NCI-H446 treated with DMSO at 0.1 percent for 48 hours (cell line): ENCODE measurements around the gene PARP8.
"Not testable (repeated sequence)": the region's sequence is repeated elsewhere in the genome, so short reads cannot be mapped to it uniquely, and the experiment has no call there.

Experiments used
- DNase-seq: peaks from one replicate; lab custom pipeline; 2025; lab: John Stamatoyannopoulos, UW

The PARP8 gene

GRCh38 chr5:50791813-50792212, 125.4 kb downstream of the PARP8 start:
- no peak for DNase-seq

- DNase-seq: no peak
These were observed 126.4 kb downstream of the PARP8 start for GRCh38 chr5:50792843-50793242.

GRCh38 chr5:50794812-50795211, 128.4 kb downstream of the PARP8 start:
- no peak for DNase-seq

GRCh38 chr5:50798002-50798401, 131.6 kb downstream of the PARP8 start:
- no peak for DNase-seq

- no peak for DNase-seq
These were observed 133.2 kb downstream of the PARP8 start for GRCh38 chr5:50799596-50799995.

GRCh38 chr5:50800410-50800809, 134.0 kb downstream of the PARP8 start:
- DNase-seq: no peak

- DNase-seq: no peak
These were observed 141.2 kb downstream of the PARP8 start for GRCh38 chr5:50807661-50808060.

GRCh38 chr5:50808406-50808805, 142.0 kb downstream of the PARP8 start:
- DNase-seq: no peak

GRCh38 chr5:50811746-50812145, 145.3 kb downstream of the PARP8 start:
- DNase-seq: not testable (repeated sequence)

GRCh38 chr5:50813691-50814090, 147.3 kb downstream of the PARP8 start:
- no peak for DNase-seq

- DNase-seq: no peak
These were observed 148.1 kb downstream of the PARP8 start for GRCh38 chr5:50814556-50814955.

GRCh38 chr5:50822046-50822445, 155.6 kb downstream of the PARP8 start:
- DNase-seq: no peak

- no peak for DNase-seq
These were observed 156.3 kb downstream of the PARP8 start for GRCh38 chr5:50822761-50823160.

- DNase-seq: no peak
These were observed 157.1 kb downstream of the PARP8 start for GRCh38 chr5:50823568-50823967.

- DNase-seq: no peak
These were observed 157.7 kb downstream of the PARP8 start for GRCh38 chr5:50824109-50824508.

GRCh38 chr5:50827516-50828247, 161.2 kb downstream of the PARP8 start:
- DNase-seq: no peak

GRCh38 chr5:50829023-50829422, 162.6 kb downstream of the PARP8 start:
- DNase-seq: no peak

GRCh38 chr5:50832657-50833284, 166.3 kb downstream of the PARP8 start:
- DNase-seq: no peak

GRCh38 chr5:50836356-50836755, 169.9 kb downstream of the PARP8 start:
- no peak for DNase-seq

- no peak for DNase-seq
These were observed 173.0 kb downstream of the PARP8 start for GRCh38 chr5:50839472-50839871.

- no peak for DNase-seq
These were observed 176.7 kb downstream of the PARP8 start for GRCh38 chr5:50843091-50843490.

GRCh38 chr5:50846261-50846660, 179.8 kb downstream of the PARP8 start:
- no peak for DNase-seq

- no peak for DNase-seq
These were observed 183.1 kb downstream of the PARP8 start for GRCh38 chr5:50849554-50849953.

GRCh38 chr5:50853151-50853550, 186.7 kb downstream of the PARP8 start:
- no peak for DNase-seq
